Measurements from ENCODE around the gene LCN1.

- TF ChIP-seq CTCF (IDR thresholded peaks at IDR 0.05; ENCODE audit: insufficient read depth, low read length): no peak
- TF ChIP-seq REST (IDR thresholded peaks at IDR 0.05; ENCODE audit: insufficient replicate concordance, low read depth): no peak
- TF ChIP-seq POLR2AphosphoS5 (IDR thresholded peaks at IDR 0.05; ENCODE audit: low read depth): no peak
- no peak for TF ChIP-seq SPI1 (IDR thresholded peaks at IDR 0.05; ENCODE audit: borderline replicate concordance, low read depth)
- TF ChIP-seq GABPA (IDR thresholded peaks at IDR 0.05; ENCODE audit: low read depth): no peak
Measured at GRCh38 chr9:135512241-135512603, 9.0 kb upstream of the LCN1 start.

Measured in HL-60 (cell line).